PC-9 (cell line): ENCODE results near the gene SPON1.

Experiments used
- EZH2 ChIP-seq: fragments of 200-600 bp; sonication (generic); IDR thresholded peaks from 2 replicates; pipeline ENCODE4 v1.8.0; 2017; ENCODE audit warnings: antibody characterized with exemption, low read depth
- TF ChIP-seq, protein P1 (sequence below): fragments of 200-600 bp; sonication (generic); conservative IDR thresholded peaks from 2 replicates; pipeline ENCODE4 v1.6.1; 2017; ENCODE audit warnings: mixed run types, antibody characterized with exemption, mild to moderate bottlenecking, moderate library complexity

DNA sequence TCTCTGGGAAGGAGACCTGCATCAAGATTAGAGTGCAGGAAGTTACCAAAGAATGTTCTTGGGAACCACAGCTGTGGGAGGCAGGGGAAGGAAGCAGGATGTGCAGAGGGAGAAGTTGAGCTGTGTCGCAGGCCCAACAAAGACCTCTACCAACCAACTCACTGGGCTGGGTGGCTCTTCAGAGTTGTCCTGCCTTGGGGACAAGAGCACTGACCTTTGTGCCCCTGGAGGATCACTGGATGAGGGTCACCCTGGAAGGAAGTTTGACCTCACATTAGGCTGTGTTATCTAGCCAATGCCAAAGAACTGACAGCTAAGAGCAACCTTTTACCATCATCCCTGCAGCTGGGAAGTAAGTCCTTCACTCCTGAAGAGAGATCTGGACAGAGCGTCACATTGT lies 265.8 kb downstream of the SPON1 start:
- TF ChIP-seq, protein P1, sequence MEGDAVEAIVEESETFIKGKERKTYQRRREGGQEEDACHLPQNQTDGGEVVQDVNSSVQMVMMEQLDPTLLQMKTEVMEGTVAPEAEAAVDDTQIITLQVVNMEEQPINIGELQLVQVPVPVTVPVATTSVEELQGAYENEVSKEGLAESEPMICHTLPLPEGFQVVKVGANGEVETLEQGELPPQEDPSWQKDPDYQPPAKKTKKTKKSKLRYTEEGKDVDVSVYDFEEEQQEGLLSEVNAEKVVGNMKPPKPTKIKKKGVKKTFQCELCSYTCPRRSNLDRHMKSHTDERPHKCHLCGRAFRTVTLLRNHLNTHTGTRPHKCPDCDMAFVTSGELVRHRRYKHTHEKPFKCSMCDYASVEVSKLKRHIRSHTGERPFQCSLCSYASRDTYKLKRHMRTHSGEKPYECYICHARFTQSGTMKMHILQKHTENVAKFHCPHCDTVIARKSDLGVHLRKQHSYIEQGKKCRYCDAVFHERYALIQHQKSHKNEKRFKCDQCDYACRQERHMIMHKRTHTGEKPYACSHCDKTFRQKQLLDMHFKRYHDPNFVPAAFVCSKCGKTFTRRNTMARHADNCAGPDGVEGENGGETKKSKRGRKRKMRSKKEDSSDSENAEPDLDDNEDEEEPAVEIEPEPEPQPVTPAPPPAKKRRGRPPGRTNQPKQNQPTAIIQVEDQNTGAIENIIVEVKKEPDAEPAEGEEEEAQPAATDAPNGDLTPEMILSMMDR: no peak
- no peak for TF ChIP-seq EZH2
